T-cell (primary cell): ENCODE measurements around the gene MVB12B. TPM values are rescaled to one million over a fixed set of nuclear protein-coding genes. Genes with fewer than 3 reads are reported as not detected.

Source experiments
- ATAC-seq, 4 experiments: fragments of 200-7000 bp in 3 of 4; fragments of 150-1000 bp in 1 of 4; cut with Tn5 transposase; replicated peaks in 1 of 4; 1 replicate in 3 of 4; 2 replicates in 1 of 4; pipeline ENCODE4 v1.10.0; 2021; ENCODE audit warnings: moderate library complexity in 3 of 4, mild to moderate bottlenecking in 2 of 4, moderate number of reproducible peaks in 1 of 4
- CTCF ChIA-PET, 2 donors: fragments of 300-600 bp; sonication (Branson Sonifier 250); formaldehyde crosslinking; loops; one replicate each; lab custom pipeline; 2022; ENCODE audit warnings: antibody characterized with exemption in 2 of 2; lab: Charles Lee
- POLR2A ChIA-PET, 2 donors: fragments of 300-600 bp; sonication (Branson Sonifier 250); formaldehyde crosslinking; loops; one replicate each; lab custom pipeline; 2022; ENCODE audit warnings: antibody characterized with exemption in 2 of 2; lab: Charles Lee
- DNase-seq, 35 experiments: peaks; one replicate each; pipeline versions ENCODE4 v3.0.0 to v3.0.0-alpha.2; 2013 to 2023
- H3K27ac ChIP-seq: one replicate; pipeline ENCODE4 v1.5.1; 2013; ENCODE audit warnings: low read length
- H3K27me3 ChIP-seq, 2 experiments: replicated peaks in 1 of 2; 1 replicate in 1 of 2; 2 replicates in 1 of 2; pipeline versions ENCODE4 v1.6.1 to v1.7.0; 2013; ENCODE audit warnings: low read length in 1 of 2, mixed read lengths in 1 of 2; ENCODE audit not compliant: control insufficient read depth in 2 of 2, insufficient read depth in 2 of 2; ENCODE audit errors: extremely low read depth in 1 of 2
- H3K36me3 ChIP-seq, 2 donors: 1 replicate in 1 of 2; 2 replicates in 1 of 2; pipeline versions ENCODE4 v1.6.1 to v1.7.0; 2013; ENCODE audit warnings: low read length in 1 of 2; ENCODE audit not compliant: control insufficient read depth in 2 of 2, insufficient read depth in 1 of 2; ENCODE audit errors: extremely low read depth in 1 of 2
- H3K4me1 ChIP-seq, 2 experiments: 1 replicate in 1 of 2; 2 replicates in 1 of 2; pipeline versions ENCODE4 v1.6.1 to v1.7.0; 2013; ENCODE audit warnings: low read length in 2 of 2, mixed read lengths in 1 of 2; ENCODE audit not compliant: insufficient read depth in 2 of 2, control insufficient read depth in 1 of 2; ENCODE audit errors: extremely low read depth in 1 of 2
- H3K4me3 ChIP-seq, 2 donors: 1 replicate in 1 of 2; 2 replicates in 1 of 2; pipeline versions ENCODE4 v1.5.1 to v1.7.0; 2013; ENCODE audit warnings: mild to moderate bottlenecking in 2 of 2, low read length in 1 of 2, moderate library complexity in 1 of 2; ENCODE audit not compliant: control insufficient read depth in 1 of 2; ENCODE audit errors: extremely low read depth in 1 of 2
- H3K9me3 ChIP-seq: 2 replicates; pipeline ENCODE4 v1.7.0; 2013
- H3K27ac Mint-ChIP-seq, 2 donors: one replicate each; pipeline ENCODE4 v1.8.0; 2020 to 2021; ENCODE audit warnings: mild to moderate bottlenecking in 2 of 2, mixed read lengths in 2 of 2
- H3K27me3 Mint-ChIP-seq, 2 donors: one replicate each; pipeline ENCODE4 v1.8.0; 2021 to 2022; ENCODE audit warnings: mixed read lengths in 2 of 2
- H3K36me3 Mint-ChIP-seq: one replicate; pipeline ENCODE4 v1.8.0; 2021; ENCODE audit warnings: mixed read lengths
- H3K4me1 Mint-ChIP-seq, 3 donors: one replicate each; pipeline ENCODE4 v1.8.0; 2020 to 2022; ENCODE audit warnings: mixed read lengths in 3 of 3, mild to moderate bottlenecking in 1 of 3
- H3K4me3 Mint-ChIP-seq, 3 donors: one replicate each; pipeline ENCODE4 v1.8.0; 2020 to 2022; ENCODE audit warnings: mild to moderate bottlenecking in 3 of 3, mixed read lengths in 3 of 3, moderate library complexity in 3 of 3
- H3K9me3 Mint-ChIP-seq, 3 donors: one replicate each; pipeline ENCODE4 v1.8.0; 2020 to 2022; ENCODE audit warnings: mixed read lengths in 3 of 3
- WGBS: methylation state at CpG from one replicate; pipeline ENCODE4 v1.1.5; 2013; ENCODE audit warnings: missing lambda C conversion rate; ENCODE audit not compliant: insufficient coverage; 5-methylcytosine and 5-hydroxymethylcytosine counted together
- total RNA-seq, 35 experiments: library from RNA in 6 of 35; stranded (reverse) in 6 of 35; fragments of 120-200 nt in 1 of 35; gene quantifications; one replicate each; pipeline versions ENCODE4 v1.2.1 to v1.2.4 and lab custom pipeline; 2013 to 2026

The MVB12B gene
- total RNA-seq, 5 donors from 2014 or later (not counting 1 experiment from before 2014, with no cell fraction given), result 8.2 to 25.2 (median 10.6) TPM

DNA sequence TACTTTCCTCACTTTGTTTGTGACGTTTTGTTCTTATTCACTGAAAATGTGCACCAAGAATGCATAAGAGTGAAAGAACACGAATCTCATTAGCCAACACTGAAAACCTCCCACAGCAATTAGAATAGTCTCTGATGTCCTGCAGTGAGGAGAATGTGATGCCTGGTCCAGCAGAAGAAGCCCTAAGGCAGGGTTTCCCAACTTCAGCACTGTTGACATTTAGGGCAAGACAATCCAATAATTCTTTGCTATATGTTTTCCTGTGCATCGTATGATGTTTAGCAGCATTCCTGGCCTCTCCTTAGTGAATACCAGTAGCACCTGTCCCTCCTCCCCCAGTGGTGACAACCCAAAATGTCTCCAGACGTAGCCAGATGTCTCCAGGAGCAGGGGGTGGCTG, 14.8 kb downstream of the MVB12B start:
- H3K4me1 ChIP-seq, result no peaks in the 10 kb centered on the region
- peaks cover 3 to 30% of the 10 kb centered on the region in 2 donors for H3K36me3 ChIP-seq
- no peak overlapping the region for H3K27ac ChIP-seq
- H3K27ac Mint-ChIP-seq, result no peak overlapping the region
- H3K9me3 Mint-ChIP-seq, result no peaks in the 10 kb centered on the region
- CTCF ChIA-PET, result interaction anchor here in 1 of 2 donors (0.5 kb wide), 1 partner anchor 25 kb away, joined by 3 read pairs; no protein-coding TSS in a partner anchor
- H3K4me1 Mint-ChIP-seq, result peaks cover 0 to 18% (median 10%) of the 10 kb centered on the region in 3 donors
- 94% methylated on average over 2 of the region's 4 CpGs for WGBS
- ATAC-seq (no peak), DNase-seq (no peak)
- no peak overlapping the region for H3K4me3 Mint-ChIP-seq
- H3K9me3 ChIP-seq, result no peaks in the 10 kb centered on the region
- H3K4me3 ChIP-seq, result no peak overlapping the region
- POLR2A ChIA-PET, result no interaction called here
- no peaks in the 10 kb centered on the region for H3K27me3 Mint-ChIP-seq
- H3K36me3 Mint-ChIP-seq, result peaks cover 45% of the 10 kb centered on the region
- H3K27me3 ChIP-seq, result peaks cover 0 to 2% of the 10 kb centered on the region in 2 experiments

DNA sequence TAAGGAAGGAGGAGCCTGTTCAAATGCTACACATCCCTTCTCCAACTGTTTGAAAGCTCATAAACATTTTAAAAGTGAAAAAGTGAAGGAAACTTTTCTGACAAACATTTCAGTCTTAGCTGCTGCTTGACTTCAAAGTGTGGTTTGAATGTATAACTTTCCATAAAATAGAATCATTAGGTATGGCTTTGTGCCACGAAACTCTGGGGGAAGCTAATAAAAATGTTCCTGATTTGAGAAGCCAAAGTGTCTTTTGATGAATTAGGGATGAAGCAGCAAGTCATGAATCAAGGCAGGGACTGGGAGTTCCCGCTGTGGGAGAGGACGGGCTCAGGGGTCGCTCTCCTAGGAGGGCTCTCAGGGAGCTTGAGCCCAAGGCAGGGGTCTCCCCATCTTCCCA, 15.3 kb downstream of the MVB12B start:
- H3K4me1 ChIP-seq, result no peaks in the 10 kb centered on the region
- Mint-ChIP-seq H3K27me3 (no peaks in the 10 kb centered on the region), H3K4me1 (peaks cover 0 to 21% (median 10%) of the 10 kb centered on the region in 3 donors), H3K4me3 (no peak overlapping the region), H3K27ac (no peak overlapping the region), H3K9me3 (no peaks in the 10 kb centered on the region), H3K36me3 (peaks cover 45% of the 10 kb centered on the region)
- H3K27me3 ChIP-seq, result peaks cover 0 to 2% of the 10 kb centered on the region in 2 experiments
- peaks cover 3 to 30% of the 10 kb centered on the region in 2 donors for H3K36me3 ChIP-seq
- ChIA-PET POLR2A (no interaction called here), CTCF (no interaction called here)
- WGBS, result no CpG with 5 or more reads among the region's 4 CpGs
- no peak for DNase-seq
- no peak for ATAC-seq
- H3K9me3 ChIP-seq, result no peaks in the 10 kb centered on the region
- H3K4me3 ChIP-seq, result no peak overlapping the region
- no peak overlapping the region for H3K27ac ChIP-seq

DNA sequence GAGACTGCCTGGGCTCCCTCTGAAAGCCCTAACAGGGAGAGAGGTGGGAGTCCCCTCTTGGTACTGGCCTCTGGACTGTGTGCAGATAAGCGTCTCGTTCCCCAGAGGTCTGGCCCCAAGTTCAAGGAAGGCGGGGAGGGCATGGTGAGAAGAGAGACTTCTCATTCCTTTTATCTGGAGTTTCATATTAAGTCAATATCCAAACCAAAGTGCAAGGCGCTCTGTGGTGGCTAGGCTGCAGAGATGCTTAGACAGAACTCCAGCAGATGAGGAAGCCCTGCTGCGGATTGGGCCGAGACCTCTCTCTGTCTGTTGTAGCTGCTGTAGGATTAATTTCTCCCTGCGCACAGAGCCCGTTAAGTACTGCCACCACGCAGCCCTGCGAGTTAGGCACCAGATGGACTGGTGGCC, 16.0 kb downstream of the MVB12B start:
- ATAC-seq, result no peak
- H3K27me3 Mint-ChIP-seq, result no peaks in the 10 kb centered on the region
- CTCF ChIA-PET, result no interaction called here
- no peak for DNase-seq
- no peak overlapping the region for H3K4me3 Mint-ChIP-seq
- no peaks in the 10 kb centered on the region for H3K9me3 ChIP-seq
- WGBS, result 68% methylated on average over 3 of the region's 10 CpGs
- POLR2A ChIA-PET, result no interaction called here
- H3K27me3 ChIP-seq, result peaks cover 0 to 2% of the 10 kb centered on the region in 2 experiments
- H3K4me1 ChIP-seq, result no peaks in the 10 kb centered on the region
- H3K36me3 Mint-ChIP-seq, result peaks cover 44% of the 10 kb centered on the region
- no peak overlapping the region for H3K4me3 ChIP-seq
- H3K9me3 Mint-ChIP-seq, result no peaks in the 10 kb centered on the region
- no peak overlapping the region for H3K27ac Mint-ChIP-seq
- H3K4me1 Mint-ChIP-seq, result peaks cover 0 to 23% (median 10%) of the 10 kb centered on the region in 3 donors
- no peak overlapping the region for H3K27ac ChIP-seq
- peaks cover 3 to 30% of the 10 kb centered on the region in 2 donors for H3K36me3 ChIP-seq

DNA sequence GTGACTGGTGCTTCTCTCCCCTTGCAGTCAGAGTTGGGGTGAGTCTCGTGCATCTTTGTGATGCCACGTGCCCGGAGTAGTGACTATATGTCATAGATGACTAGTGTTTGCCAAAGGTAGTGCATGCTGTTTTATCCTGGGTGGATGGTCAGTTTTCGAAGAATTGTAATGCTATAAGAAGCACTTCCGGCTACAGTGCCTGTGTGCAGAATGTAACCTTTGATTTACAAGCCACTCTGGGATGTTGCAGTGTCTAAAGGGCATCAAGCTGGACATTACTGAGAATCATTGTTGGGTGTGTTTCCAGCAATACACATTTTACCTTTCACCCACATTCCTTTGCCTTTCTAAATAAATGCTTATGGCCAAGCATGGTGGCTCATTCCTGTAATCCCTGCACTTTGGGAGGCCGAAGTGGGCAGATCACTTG, 16.7 kb downstream of the MVB12B start:
- 92% methylated on average over 4 of the region's 6 CpGs for WGBS
- Histone ChIP-seq H3K27me3 (peaks cover 0 to 2% of the 10 kb centered on the region in 2 experiments), H3K4me3 (no peak overlapping the region), H3K9me3 (no peaks in the 10 kb centered on the region), H3K36me3 (peaks cover 3 to 30% of the 10 kb centered on the region in 2 donors), H3K4me1 (peaks cover 0 to 5% of the 10 kb centered on the region in 2 experiments), H3K27ac (no peak overlapping the region)
- no peaks in the 10 kb centered on the region for H3K27me3 Mint-ChIP-seq
- POLR2A ChIA-PET, result no interaction called here
- ATAC-seq, result no peak
- H3K36me3 Mint-ChIP-seq, result peaks cover 41% of the 10 kb centered on the region
- H3K9me3 Mint-ChIP-seq, result no peaks in the 10 kb centered on the region
- CTCF ChIA-PET, result interaction anchor here in 1 of 2 donors (0.5 kb wide), 1 partner anchor 153 kb away, joined by 6 read pairs; no protein-coding TSS in a partner anchor
- no peak overlapping the region for H3K27ac Mint-ChIP-seq
- no peak overlapping the region for H3K4me3 Mint-ChIP-seq
- peaks cover 0 to 20% (median 10%) of the 10 kb centered on the region in 3 donors for H3K4me1 Mint-ChIP-seq
- DNase-seq, result no peak

DNA sequence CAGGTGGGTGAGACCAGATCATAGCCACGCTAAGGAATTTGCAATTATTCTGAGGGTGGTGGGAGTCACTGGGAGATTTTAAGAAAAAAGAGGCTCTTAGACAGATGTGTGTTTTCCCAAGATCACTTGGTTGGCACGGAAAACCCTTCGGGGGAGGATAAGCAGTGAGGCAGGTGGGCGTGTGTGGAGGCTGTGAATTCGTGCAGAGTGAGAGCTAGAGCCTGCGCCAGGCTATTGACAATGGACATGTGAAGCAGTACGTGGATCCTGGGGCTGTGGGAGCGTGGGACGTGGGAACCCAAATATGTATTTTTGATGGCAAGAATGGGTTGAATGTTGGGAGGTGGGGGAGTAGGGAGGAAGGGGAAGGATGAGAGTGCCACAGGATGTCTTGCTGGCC, 19.4 kb downstream of the MVB12B start:
- Histone ChIP-seq H3K4me3 (no peak overlapping the region), H3K27me3 (peaks cover 0 to 2% of the 10 kb centered on the region in 2 experiments), H3K4me1 (peaks cover 0 to 5% of the 10 kb centered on the region in 2 experiments), H3K27ac (no peak overlapping the region), H3K36me3 (peaks cover 3 to 22% of the 10 kb centered on the region in 2 donors), H3K9me3 (no peaks in the 10 kb centered on the region)
- DNase-seq (no peak), ATAC-seq (no peak)
- ChIA-PET POLR2A (no interaction called here), CTCF (no interaction called here)
- WGBS, result 95% methylated on average over 9 of the region's 9 CpGs
- Mint-ChIP-seq H3K9me3 (peaks cover 5 to 12% (median 7%) of the 10 kb centered on the region in 3 donors), H3K4me3 (no peak overlapping the region), H3K36me3 (peaks cover 51% of the 10 kb centered on the region), H3K27ac (no peak overlapping the region), H3K27me3 (no peaks in the 10 kb centered on the region), H3K4me1 (peaks cover 1 to 20% (median 6%) of the 10 kb centered on the region in 3 donors)

DNA sequence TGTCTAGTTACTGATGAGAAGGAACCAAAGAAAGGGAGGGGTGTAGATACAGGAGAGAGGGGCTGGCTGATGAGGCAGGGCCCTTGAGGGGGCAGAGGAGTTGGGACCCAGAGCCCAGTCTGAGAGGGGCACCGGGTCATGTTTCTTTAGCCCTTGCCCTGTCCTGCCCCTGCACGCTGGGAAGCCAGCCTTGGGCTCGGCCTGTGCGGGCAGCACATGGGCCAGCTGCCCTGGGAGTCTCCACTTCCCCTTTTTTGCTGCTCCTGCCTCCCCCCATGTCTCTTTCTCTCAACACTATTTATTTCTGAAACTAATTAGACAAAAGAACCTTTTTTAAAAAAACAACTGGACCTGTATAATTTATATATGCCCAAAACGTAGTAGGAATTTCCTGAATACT, 20.5 kb downstream of the MVB12B start:
- POLR2A ChIA-PET, result interaction anchor here in 1 of 2 donors (0.6 kb wide), 1 partner anchor 48 kb away, joined by 3 read pairs; no protein-coding TSS in a partner anchor
- Mint-ChIP-seq H3K27ac (no peak overlapping the region), H3K36me3 (peaks cover 45% of the 10 kb centered on the region), H3K4me3 (no peak overlapping the region), H3K9me3 (peaks cover 7 to 16% (median 8%) of the 10 kb centered on the region in 3 donors), H3K27me3 (no peaks in the 10 kb centered on the region), H3K4me1 (peaks cover 1 to 20% (median 6%) of the 10 kb centered on the region in 3 donors)
- Histone ChIP-seq H3K4me3 (no peak overlapping the region), H3K27ac (no peak overlapping the region), H3K4me1 (peaks cover 0 to 5% of the 10 kb centered on the region in 2 experiments), H3K9me3 (no peaks in the 10 kb centered on the region), H3K36me3 (peaks cover 3 to 18% of the 10 kb centered on the region in 2 donors), H3K27me3 (peaks cover 0 to 2% of the 10 kb centered on the region in 2 experiments)
- 83% methylated on average over 4 of the region's 5 CpGs for WGBS
- no peak for ATAC-seq
- CTCF ChIA-PET, result no interaction called here
- DNase-seq, result no peak
